Adrenal gland (tissue), 5 donors: ENCODE measurements around the gene R3HDM4.
A peak's percentile ranks its signal among the peaks of the same experiment; 100 is the strongest.

Experiments used
- CTCF ChIP-seq, 6 experiments: fragments of 450-650 bp in 4 of 6; fragments of 200-600 bp in 2 of 6; sonication (generic) in 1 of 6; IDR thresholded peaks; 1 replicate in 5 of 6; 2 replicates in 1 of 6; pipeline versions ENCODE4 v1.5.1 to v1.8.0; 2016 to 2021; ENCODE audit warnings: antibody characterized with exemption in 6 of 6, mild to moderate bottlenecking in 2 of 6, moderate library complexity in 1 of 6
- POLR2A ChIP-seq, 2 donors: fragments of 450-650 bp; IDR thresholded peaks; one replicate each; pipeline ENCODE4 v1.6.1; 2017; ENCODE audit warnings: antibody characterized with exemption in 2 of 2, mild to moderate bottlenecking in 2 of 2, moderate library complexity in 1 of 2
- donor health status: DM: no; HTN: no; CAD: no.

GRCh38 chr19:892894-893689, 19.9 kb downstream of the R3HDM4 start, which contains the start of the genes MED16 and RNU6-9:
- no peak for TF ChIP-seq CTCF (IDR thresholded peaks at IDR 0.05)
- TF ChIP-seq POLR2A (IDR thresholded peaks at IDR 0.05), result peak; percentile 43 to 56
